ENCODE data around the gene MYO16. TPM values are rescaled to one million over a fixed set of nuclear protein-coding genes. Genes with fewer than 3 reads are reported as not detected.

The MYO16 gene
- total and polyA plus RNA-seq, 2 donors (not counting 1 experiment from before 2014, with no cell fraction given): under 0.01 to 0.01 TPM

- H3K9me3 ChIP-seq (ENCODE audit: control insufficient read depth, insufficient read depth, low read depth, low read length): no peaks in the 10 kb centered on the region
- no peak overlapping the region for H3K27ac ChIP-seq (ENCODE audit: insufficient read depth, low read length)
- no peaks in the 10 kb centered on the region for H3K79me2 ChIP-seq (ENCODE audit: control insufficient read depth, insufficient read depth, low read length)
- TF ChIP-seq, protein P1, sequence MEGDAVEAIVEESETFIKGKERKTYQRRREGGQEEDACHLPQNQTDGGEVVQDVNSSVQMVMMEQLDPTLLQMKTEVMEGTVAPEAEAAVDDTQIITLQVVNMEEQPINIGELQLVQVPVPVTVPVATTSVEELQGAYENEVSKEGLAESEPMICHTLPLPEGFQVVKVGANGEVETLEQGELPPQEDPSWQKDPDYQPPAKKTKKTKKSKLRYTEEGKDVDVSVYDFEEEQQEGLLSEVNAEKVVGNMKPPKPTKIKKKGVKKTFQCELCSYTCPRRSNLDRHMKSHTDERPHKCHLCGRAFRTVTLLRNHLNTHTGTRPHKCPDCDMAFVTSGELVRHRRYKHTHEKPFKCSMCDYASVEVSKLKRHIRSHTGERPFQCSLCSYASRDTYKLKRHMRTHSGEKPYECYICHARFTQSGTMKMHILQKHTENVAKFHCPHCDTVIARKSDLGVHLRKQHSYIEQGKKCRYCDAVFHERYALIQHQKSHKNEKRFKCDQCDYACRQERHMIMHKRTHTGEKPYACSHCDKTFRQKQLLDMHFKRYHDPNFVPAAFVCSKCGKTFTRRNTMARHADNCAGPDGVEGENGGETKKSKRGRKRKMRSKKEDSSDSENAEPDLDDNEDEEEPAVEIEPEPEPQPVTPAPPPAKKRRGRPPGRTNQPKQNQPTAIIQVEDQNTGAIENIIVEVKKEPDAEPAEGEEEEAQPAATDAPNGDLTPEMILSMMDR (conservative IDR thresholded peaks at IDR 0.05 in 1 of 2, IDR thresholded peaks at IDR 0.05 in 1 of 2; ENCODE audit: low read depth in 1 of 2, low read length in 2 of 2): no peak
- TF ChIP-seq EZH2 (IDR thresholded peaks at IDR 0.05; ENCODE audit: low read length, missing control alignments): no peak
- no peak overlapping the region for H3K4me3 ChIP-seq (replicated peaks in 1 of 4; ENCODE audit: control extremely low read depth in 1 of 4, insufficient read depth in 1 of 4, low read depth in 3 of 4, low read length in 4 of 4)
- H3K4me1 ChIP-seq (ENCODE audit: control insufficient read depth, extremely low read depth, insufficient read depth, low read length): no peaks in the 10 kb centered on the region
- H2AFZ ChIP-seq (ENCODE audit: low read length): no peak overlapping the region
- H4K20me1 ChIP-seq (ENCODE audit: control insufficient read depth, extremely low read depth, insufficient read depth, low read length): no peaks in the 10 kb centered on the region
- no peaks in the 10 kb centered on the region for H3K36me3 ChIP-seq (ENCODE audit: control insufficient read depth, insufficient read depth, low read length)
- H3K9ac ChIP-seq (ENCODE audit: insufficient read depth, low read length): no peak overlapping the region
- no peak for DNase-seq (ENCODE audit: low read depth in 2 of 2)
- no peaks in the 10 kb centered on the region for H3K27me3 ChIP-seq (ENCODE audit: control insufficient read depth, insufficient read depth, low read length)
- no peak overlapping the region for H3K4me2 ChIP-seq (ENCODE audit: extremely low read depth, insufficient read depth, low read length)
These were observed 14.2 kb upstream of the MYO16 start for GRCh38 chr13:108615241-108615640.

DNA sequence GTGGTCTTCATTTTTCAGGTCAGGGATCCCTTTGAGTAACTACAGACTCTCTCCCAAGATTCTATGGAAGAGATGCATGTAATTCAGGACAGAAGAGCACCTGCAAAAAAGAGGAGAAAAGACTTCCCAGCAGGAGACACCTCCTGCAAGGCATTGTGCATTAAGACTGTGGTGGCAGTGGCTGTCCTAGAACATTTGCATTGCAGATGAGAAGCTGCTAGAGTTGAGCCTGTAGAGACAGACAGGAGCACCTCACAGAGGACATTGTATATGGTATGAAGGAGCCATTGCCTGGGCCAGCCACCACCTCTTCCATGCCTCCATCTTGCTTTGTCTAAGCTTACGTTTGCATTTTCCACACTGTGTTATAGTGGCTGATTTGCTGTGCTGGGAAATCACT, 11.2 kb upstream of the MYO16 start:
- no peak for TF ChIP-seq EZH2 (IDR thresholded peaks at IDR 0.05; ENCODE audit: low read length, missing control alignments)
- TF ChIP-seq, protein P1 (conservative IDR thresholded peaks at IDR 0.05 in 1 of 2, IDR thresholded peaks at IDR 0.05 in 1 of 2; ENCODE audit: low read depth in 1 of 2, low read length in 2 of 2): no peak
- no peak overlapping the region for H2AFZ ChIP-seq (ENCODE audit: low read length)
- no peak overlapping the region for H3K9ac ChIP-seq (ENCODE audit: insufficient read depth, low read length)
- no peak for DNase-seq (ENCODE audit: low read depth in 2 of 2)
- H3K4me1 ChIP-seq (ENCODE audit: control insufficient read depth, extremely low read depth, insufficient read depth, low read length): no peaks in the 10 kb centered on the region
- H3K79me2 ChIP-seq (ENCODE audit: control insufficient read depth, insufficient read depth, low read length): no peaks in the 10 kb centered on the region
- no peaks in the 10 kb centered on the region for H3K9me3 ChIP-seq (ENCODE audit: control insufficient read depth, insufficient read depth, low read depth, low read length)
- H3K4me3 ChIP-seq (replicated peaks in 1 of 4; ENCODE audit: control extremely low read depth in 1 of 4, insufficient read depth in 1 of 4, low read depth in 3 of 4, low read length in 4 of 4): no peak overlapping the region
- H3K36me3 ChIP-seq (ENCODE audit: control insufficient read depth, insufficient read depth, low read length): no peaks in the 10 kb centered on the region
- H3K27me3 ChIP-seq (ENCODE audit: control insufficient read depth, insufficient read depth, low read length): no peaks in the 10 kb centered on the region
- H3K4me2 ChIP-seq (ENCODE audit: extremely low read depth, insufficient read depth, low read length): no peak overlapping the region
- H4K20me1 ChIP-seq (ENCODE audit: control insufficient read depth, extremely low read depth, insufficient read depth, low read length): no peaks in the 10 kb centered on the region
- H3K27ac ChIP-seq (ENCODE audit: insufficient read depth, low read length): no peak overlapping the region

DNA sequence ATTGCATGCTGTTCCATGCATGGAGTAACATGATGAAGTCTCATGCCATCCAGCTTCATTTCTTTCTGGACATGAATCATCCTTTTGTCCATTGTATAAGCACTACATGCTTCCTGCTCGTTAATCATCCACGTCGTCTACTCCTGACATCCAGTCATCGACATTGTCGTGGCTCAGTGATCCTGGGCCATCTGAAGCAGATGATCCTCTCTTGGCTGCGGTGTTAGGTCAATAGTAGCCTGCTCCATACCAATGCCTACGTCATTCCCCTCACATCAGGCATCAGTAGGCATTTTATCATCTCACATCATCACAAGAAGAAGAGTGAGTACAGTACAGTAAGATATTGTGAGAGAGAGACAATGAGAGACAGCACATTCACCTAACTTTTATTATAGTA, 7.9 kb upstream of the MYO16 start:
- Histone ChIP-seq H3K79me2 (ENCODE audit: control insufficient read depth, insufficient read depth, low read length) (no peaks in the 10 kb centered on the region), H3K4me1 (ENCODE audit: control insufficient read depth, extremely low read depth, insufficient read depth, low read length) (no peaks in the 10 kb centered on the region), H3K9me3 (ENCODE audit: control insufficient read depth, insufficient read depth, low read depth, low read length) (no peaks in the 10 kb centered on the region), H2AFZ (ENCODE audit: low read length) (no peak overlapping the region), H3K9ac (ENCODE audit: insufficient read depth, low read length) (no peak overlapping the region), H4K20me1 (ENCODE audit: control insufficient read depth, extremely low read depth, insufficient read depth, low read length) (no peaks in the 10 kb centered on the region), H3K36me3 (ENCODE audit: control insufficient read depth, insufficient read depth, low read length) (no peaks in the 10 kb centered on the region), H3K27ac (ENCODE audit: insufficient read depth, low read length) (no peak overlapping the region), H3K27me3 (ENCODE audit: control insufficient read depth, insufficient read depth, low read length) (no peaks in the 10 kb centered on the region), H3K4me3 (replicated peaks in 1 of 4; ENCODE audit: control extremely low read depth in 1 of 4, insufficient read depth in 1 of 4, low read depth in 3 of 4, low read length in 4 of 4) (no peak overlapping the region), H3K4me2 (ENCODE audit: extremely low read depth, insufficient read depth, low read length) (no peak overlapping the region)
- TF ChIP-seq EZH2 (IDR thresholded peaks at IDR 0.05; ENCODE audit: low read length, missing control alignments): no peak
- TF ChIP-seq, protein P1 (conservative IDR thresholded peaks at IDR 0.05 in 1 of 2, IDR thresholded peaks at IDR 0.05 in 1 of 2; ENCODE audit: low read depth in 1 of 2, low read length in 2 of 2): no peak
- DNase-seq (ENCODE audit: low read depth in 2 of 2): no peak
